GM12878 (cell line): ENCODE results near the gene OGA. TPM values are rescaled to one million over a fixed set of nuclear protein-coding genes. Genes with fewer than 3 reads are reported as not detected.

ENCODE experiments used
- ATAC-seq: fragments of 200-7000 bp; cut with Tn5 transposase; 3 replicates; pipeline ENCODE4 v1.9.1; 2020; ENCODE audit warnings: mild to moderate bottlenecking, moderate library complexity
- BruUV-seq: library from RNA; stranded (reverse); fragments of 400-500 nt; replicated peaks from 2 replicates; lab custom pipeline; 2021; lab: Mats Ljungman, UMichigan
- CTCF ChIA-PET: fragments of 300-600 bp; sonication (Branson Sonifier 250); formaldehyde crosslinking; extraction: SDS; loops from one replicate; lab custom pipeline; 2021; ENCODE audit warnings: inconsistent platforms; lab: Yijun Ruan, JAX
- POLR2A ChIA-PET: fragments of 350-600 bp; formaldehyde crosslinking; extraction: SDS; loops from one replicate; lab custom pipeline; 2021; ENCODE audit warnings: inconsistent platforms; lab: Charles Lee
- RAD21 ChIA-PET: fragments of 300-600 bp; sonication (Branson Sonifier 250); formaldehyde crosslinking; loops from one replicate; lab custom pipeline; 2023; ENCODE audit warnings: antibody characterized with exemption; ENCODE audit not compliant: unreplicated experiment; lab: Charles Lee
- SMC1A ChIA-PET: fragments of 300-600 bp; sonication (Branson Sonifier 250); formaldehyde crosslinking; loops from one replicate; lab custom pipeline; 2023; ENCODE audit not compliant: unreplicated experiment, uncharacterized antibody; lab: Charles Lee
- DNase-seq: peaks from one replicate; pipeline ENCODE4 v3.0.0-alpha.2; 2011; ENCODE audit warnings: low read depth, low spot score
- FAIRE-seq: peaks from 3 replicates; lab custom pipeline; 2011; peaks lifted over from hg19 to GRCh38; lab: Jason Lieb, UNC
- H2AFZ ChIP-seq: 2 replicates; pipeline ENCODE4 v1.6.0; 2011; ENCODE audit warnings: low read depth, low read length, control low read depth; ENCODE audit not compliant: control insufficient read depth
- H3K27ac ChIP-seq: 2 replicates; pipeline ENCODE4 v1.5.1; 2011; ENCODE audit warnings: control low read depth; ENCODE audit not compliant: control insufficient read depth, insufficient read depth
- H3K27me3 ChIP-seq, 2 experiments: replicated peaks in 1 of 2; 2 replicates each; pipeline versions ENCODE4 v1.6.0 to v1.6.1; 2011; ENCODE audit warnings: low read length in 1 of 2; ENCODE audit not compliant: control insufficient read depth in 2 of 2, insufficient read depth in 2 of 2
- H3K36me3 ChIP-seq, 2 experiments: 2 replicates each; pipeline ENCODE4 v1.5.1; 2011; ENCODE audit warnings: low read length in 1 of 2; ENCODE audit not compliant: control insufficient read depth in 2 of 2, insufficient read depth in 2 of 2
- H3K4me1 ChIP-seq: 2 replicates; pipeline ENCODE4 v1.6.1; 2011; ENCODE audit warnings: mild to moderate bottlenecking, low read length, moderate library complexity, mixed read lengths; ENCODE audit not compliant: control insufficient read depth, insufficient read depth
- H3K4me2 ChIP-seq: 2 replicates; pipeline ENCODE4 v1.6.0; 2011; ENCODE audit warnings: control low read depth; ENCODE audit not compliant: control insufficient read depth, insufficient read depth
- H3K4me3 ChIP-seq: fragments of 200-600 bp; sonication (generic); 2 replicates; pipeline ENCODE4 v1.5.1; 2016
- H3K79me2 ChIP-seq: 2 replicates; pipeline ENCODE4 v1.6.0; 2011; ENCODE audit warnings: low read length; ENCODE audit not compliant: control insufficient read depth, insufficient read depth
- H3K9ac ChIP-seq: 2 replicates; pipeline ENCODE4 v1.8.0; 2011; ENCODE audit warnings: low read length, control low read depth, mixed read lengths; ENCODE audit not compliant: control insufficient read depth, insufficient read depth
- H3K9me3 ChIP-seq: replicated peaks from 3 replicates; pipeline ENCODE4 v1.5.1; 2011; ENCODE audit warnings: mild to moderate bottlenecking, low read length; ENCODE audit not compliant: control insufficient read depth, insufficient read depth
- H4K20me1 ChIP-seq: 2 replicates; pipeline ENCODE4 v1.6.0; 2011; ENCODE audit not compliant: control insufficient read depth, insufficient read depth
- ETV6 ChIP-seq, 2 experiments: fragments of 450-650 bp in 1 of 2; IDR thresholded peaks in 1 of 2; conservative IDR thresholded peaks in 1 of 2; 2 replicates each; pipeline ENCODE4 v1.6.1; 2014; ENCODE audit warnings: antibody characterized with exemption in 1 of 2, borderline replicate concordance in 1 of 2, low read depth in 1 of 2, mild to moderate bottlenecking in 1 of 2, moderate library complexity in 1 of 2
- WRNIP1 ChIP-seq: IDR thresholded peaks from 2 replicates; pipeline ENCODE4 v1.6.1; 2011; ENCODE audit warnings: low read depth, low read length, improper control_type of control experiment, borderline replicate concordance
- WGBS: methylation state at CpG from one replicate; pipeline ENCODE4 v1.1.6; 2016; ENCODE audit warnings: low lambda C conversion rate; ENCODE audit not compliant: insufficient replicate concordance, insufficient coverage; ENCODE audit errors: missing lambda C conversion rate; 5-methylcytosine and 5-hydroxymethylcytosine counted together
- in situ Hi-C: fragments of 300-500 bp; cut with MboI; formaldehyde crosslinking; loops from 9 replicates; pipeline ENCODE4 v1.14.3; 2018; ENCODE audit warnings: mixed read lengths
- intact Hi-C: fragments of 100-400 bp; cut with micrococcal nuclease; formaldehyde crosslinking; loops from one replicate; pipeline ENCODE4 v1.14.2; 2022; ENCODE audit not compliant: unreplicated experiment
- polyA plus RNA-seq, 11 experiments: library from polyadenylated mRNA; depleted of rRNA in 4 of 11; unstranded in 6 of 11; stranded (reverse) in 5 of 11; fragments of >200 nt; fragmentation: Nextera tagmentation in 4 of 11; fragmentation: Illumina TruSeq in 1 of 11; extraction: Ambion mirVana in 4 of 11; extraction: Trizol in 1 of 11; gene quantifications; 1 replicate in 1 of 11; 2 replicates in 10 of 11; pipeline versions ENCODE4 v1.2.1 to v1.2.3, GENCODE V29; 2011 to 2016; ENCODE audit warnings: inconsistent platforms in 2 of 11, missing spikeins in 2 of 11, low read depth in 1 of 11
- total RNA-seq, 4 experiments: library from RNA; depleted of rRNA in 3 of 4; stranded (reverse); fragments of >200 nt in 3 of 4; fragmentation: Illumina TruSeq in 1 of 4; extraction: Trizol in 1 of 4; gene quantifications; 2 replicates each; pipeline versions ENCODE4 v1.2.1 to v1.2.3, GENCODE V29; 2013 to 2021
- TF ChIP-seq, protein P1 (sequence below), 3 experiments: IDR thresholded peaks in 2 of 3; conservative IDR thresholded peaks in 1 of 3; 2 replicates each; pipeline ENCODE4 v1.5.1; 2011; ENCODE audit warnings: low read depth in 3 of 3, low read length in 3 of 3, mild to moderate bottlenecking in 3 of 3, control low read depth in 2 of 3, moderate library complexity in 2 of 3, inconsistent platforms in 1 of 3, mixed read lengths in 1 of 3; ENCODE audit not compliant: control insufficient read depth in 2 of 3, insufficient read depth in 1 of 3; ENCODE audit errors: extremely low read depth in 1 of 3

The OGA gene
- total and polyA plus RNA-seq, 10 of the 15 experiments (the other 5 are each of a cell fraction or from before 2014, with no cell fraction given) = 23.0 to 145 (median 85.2) TPM

DNA sequence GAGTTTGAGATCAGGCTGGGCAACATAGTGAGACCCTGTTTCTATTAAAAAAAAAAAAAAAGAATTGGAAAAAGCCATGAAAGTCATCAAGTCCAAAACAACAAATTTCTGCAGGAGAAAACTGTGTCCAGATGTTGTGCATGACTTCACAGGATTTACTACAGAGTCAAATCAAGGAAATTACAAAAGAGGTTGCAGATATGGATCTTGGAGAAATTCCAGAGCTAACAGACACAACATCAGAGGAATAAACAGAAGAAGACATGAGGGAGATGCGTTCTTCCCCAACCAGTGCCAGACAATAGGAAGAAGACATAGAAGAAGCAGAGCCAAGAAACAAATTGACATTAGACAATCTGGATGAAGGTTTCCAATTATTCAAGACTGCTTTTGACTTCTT lies 49.7 kb upstream of the OGA start:
- ChIA-PET RAD21 (no interaction called here), POLR2A (interaction anchor here (0.7 kb wide), 1 partner anchor 210 kb away, joined by 3 read pairs; no protein-coding TSS in a partner anchor), SMC1A (interaction anchor here (2.9 kb wide), 1 partner anchor 9 kb away, joined by 20 read pairs; no protein-coding TSS in a partner anchor), CTCF (interaction anchor here (0.7 to 1.8 kb wide), 2 partner anchors 9 to 28 kb away, joined by 3 to 7 read pairs; no protein-coding TSS in a partner anchor)
- Histone ChIP-seq H3K9ac (no peak overlapping the region), H3K4me2 (no peak overlapping the region), H2AFZ (no peak overlapping the region), H3K9me3 (no peaks in the 10 kb centered on the region), H3K79me2 (no peaks in the 10 kb centered on the region), H3K36me3 (peaks cover 0 to 3% of the 10 kb centered on the region in 2 experiments; a peak in 1 of 4 replicates), H3K4me1 (no peaks in the 10 kb centered on the region), H4K20me1 (no peaks in the 10 kb centered on the region), H3K4me3 (no peak overlapping the region), H3K27me3 (no peaks in the 10 kb centered on the region), H3K27ac (no peak overlapping the region)
- DNase-seq (no peak), FAIRE-seq (no peak), ATAC-seq (no peak)
- BruUV-seq = no TSS peak
- in situ Hi-C loops (no loop called here), intact Hi-C loops (no loop called here)
- 100% methylated on average over 1 of the region's 1 CpG for WGBS
- TF ChIP-seq WRNIP1 = no peak
- TF ChIP-seq, protein P1, sequence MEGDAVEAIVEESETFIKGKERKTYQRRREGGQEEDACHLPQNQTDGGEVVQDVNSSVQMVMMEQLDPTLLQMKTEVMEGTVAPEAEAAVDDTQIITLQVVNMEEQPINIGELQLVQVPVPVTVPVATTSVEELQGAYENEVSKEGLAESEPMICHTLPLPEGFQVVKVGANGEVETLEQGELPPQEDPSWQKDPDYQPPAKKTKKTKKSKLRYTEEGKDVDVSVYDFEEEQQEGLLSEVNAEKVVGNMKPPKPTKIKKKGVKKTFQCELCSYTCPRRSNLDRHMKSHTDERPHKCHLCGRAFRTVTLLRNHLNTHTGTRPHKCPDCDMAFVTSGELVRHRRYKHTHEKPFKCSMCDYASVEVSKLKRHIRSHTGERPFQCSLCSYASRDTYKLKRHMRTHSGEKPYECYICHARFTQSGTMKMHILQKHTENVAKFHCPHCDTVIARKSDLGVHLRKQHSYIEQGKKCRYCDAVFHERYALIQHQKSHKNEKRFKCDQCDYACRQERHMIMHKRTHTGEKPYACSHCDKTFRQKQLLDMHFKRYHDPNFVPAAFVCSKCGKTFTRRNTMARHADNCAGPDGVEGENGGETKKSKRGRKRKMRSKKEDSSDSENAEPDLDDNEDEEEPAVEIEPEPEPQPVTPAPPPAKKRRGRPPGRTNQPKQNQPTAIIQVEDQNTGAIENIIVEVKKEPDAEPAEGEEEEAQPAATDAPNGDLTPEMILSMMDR (IDR thresholded peaks at IDR 0.05 in 2 of 3, conservative IDR thresholded peaks at IDR 0.05 in 1 of 3; ENCODE audit: control insufficient read depth in 2 of 3, extremely low read depth in 1 of 3, insufficient read depth in 1 of 3, low read depth in 3 of 3, low read length in 3 of 3) = no peak
- no peak for TF ChIP-seq ETV6 (conservative IDR thresholded peaks at IDR 0.05 in 1 of 2, IDR thresholded peaks at IDR 0.05 in 1 of 2; ENCODE audit: borderline replicate concordance in 1 of 2, low read depth in 1 of 2)
